OCI-LY1 (cell line): ENCODE data around the gene NSD2.

Experiments
- CTCF ChIP-seq: fragments of 200-600 bp; sonication (generic), shearing (Covaris generic); IDR thresholded peaks from 2 replicates; pipeline ENCODE4 v1.5.1; 2017; ENCODE audit warnings: mild to moderate bottlenecking, antibody characterized with exemption, low read length, moderate library complexity, mixed read lengths
- EZH2 ChIP-seq: fragments of 200-600 bp; sonication (generic), shearing (Covaris generic); IDR thresholded peaks from 2 replicates; pipeline ENCODE4 v1.8.0; 2017; ENCODE audit warnings: borderline replicate concordance, mixed run types, mild to moderate bottlenecking, antibody characterized with exemption, low read length, moderate library complexity, mixed read lengths

GRCh38 chr4:1981251-1982058 is 110.3 kb downstream of the NSD2 start:
- TF ChIP-seq CTCF = no peak
- TF ChIP-seq EZH2 = no peak
